Parathyroid adenoma (tissue), 2 donors: Measurements from ENCODE around the gene IL27RA.

Experiments used
- H2AFZ ChIP-seq: fragments of 300-600 bp; sonication (generic); one replicate; pipeline ENCODE4 v1.7.0; 2017; ENCODE audit warnings: antibody characterized with exemption, mild to moderate bottlenecking
- H3K27ac ChIP-seq: fragments of 300-600 bp; sonication (generic); one replicate; pipeline ENCODE4 v1.7.0; 2017
- H3K27me3 ChIP-seq: fragments of 300-600 bp; sonication (generic); one replicate; pipeline ENCODE4 v1.7.0; 2017; ENCODE audit warnings: low read length; ENCODE audit not compliant: control insufficient read depth, insufficient read depth
- H3K36me3 ChIP-seq: fragments of 300-600 bp; sonication (generic); one replicate; pipeline ENCODE4 v1.7.0; 2017; ENCODE audit warnings: low read length; ENCODE audit not compliant: control insufficient read depth, insufficient read depth
- H3K4me1 ChIP-seq: fragments of 300-600 bp; sonication (generic); one replicate; pipeline ENCODE4 v1.7.0; 2017; ENCODE audit warnings: control low read depth
- H3K4me2 ChIP-seq: fragments of 300-600 bp; sonication (generic); one replicate; pipeline ENCODE4 v1.7.0; 2017; ENCODE audit warnings: low read length
- H3K4me3 ChIP-seq: fragments of 300-600 bp; sonication (generic); one replicate; pipeline ENCODE4 v1.7.0; 2017; ENCODE audit warnings: low read depth, low read length
- H3K79me2 ChIP-seq: fragments of 300-600 bp; sonication (generic); one replicate; pipeline ENCODE4 v1.7.0; 2017; ENCODE audit warnings: control low read depth
- H3K9ac ChIP-seq: fragments of 300-600 bp; sonication (generic); one replicate; pipeline ENCODE4 v1.7.0; 2017; ENCODE audit warnings: mild to moderate bottlenecking
- H3K9me3 ChIP-seq: fragments of 300-600 bp; sonication (generic); one replicate; pipeline ENCODE4 v1.7.0; 2017; ENCODE audit warnings: low read length; ENCODE audit not compliant: control insufficient read depth
- CTCF ChIP-seq: fragments of 300-600 bp; sonication (generic); IDR thresholded peaks from one replicate; pipeline ENCODE4 v1.7.0; 2017; ENCODE audit warnings: antibody characterized with exemption, mild to moderate bottlenecking
- donor health status: primary hyperparathyroidism.

The IL27RA gene

DNA sequence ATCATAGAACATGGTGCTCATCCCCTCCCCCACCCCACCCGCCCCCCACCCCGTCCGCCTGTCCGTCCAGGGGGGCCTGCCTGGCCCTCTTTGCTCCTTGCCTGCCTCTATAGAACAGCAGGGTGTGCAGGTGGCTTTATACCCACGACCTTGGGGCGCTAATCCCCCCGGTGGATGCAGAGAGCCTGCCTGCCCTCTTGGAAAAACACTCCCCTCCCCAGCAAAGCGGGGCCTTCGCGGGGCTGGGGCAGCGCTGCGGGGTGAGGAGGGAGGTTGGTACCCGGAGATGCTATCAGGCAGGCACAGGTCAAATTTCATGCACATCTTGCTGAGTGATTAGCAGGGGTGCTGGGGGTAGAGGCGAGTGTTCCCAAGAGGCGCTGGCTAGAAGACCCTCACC is 47.4 kb upstream of the IL27RA start:
- H3K27ac ChIP-seq = peak overlapping the region; percentile 100
- no peak overlapping the region for H3K9ac ChIP-seq
- H3K4me1 ChIP-seq = peaks cover 84% of the 10 kb centered on the region
- no peak overlapping the region for H2AFZ ChIP-seq
- peaks cover 5% of the 10 kb centered on the region for H3K79me2 ChIP-seq
- H3K27me3 ChIP-seq = no peaks in the 10 kb centered on the region
- H3K9me3 ChIP-seq = no peaks in the 10 kb centered on the region
- TF ChIP-seq CTCF = no peak
- H3K36me3 ChIP-seq = no peaks in the 10 kb centered on the region
- no peak overlapping the region for H3K4me3 ChIP-seq
- H3K4me2 ChIP-seq = peak overlapping the region; percentile 42

- Histone ChIP-seq H3K4me2 (peak overlapping the region; percentile 79), H3K79me2 (peaks cover 2% of the 10 kb centered on the region), H2AFZ (peak overlapping the region; percentile 65), H3K9ac (no peak overlapping the region), H3K4me1 (peaks cover 83% of the 10 kb centered on the region), H3K9me3 (no peaks in the 10 kb centered on the region), H3K27ac (peak overlapping the region; percentile 100), H3K27me3 (no peaks in the 10 kb centered on the region), H3K36me3 (no peaks in the 10 kb centered on the region), H3K4me3 (peak overlapping the region; percentile 50)
- no peak for TF ChIP-seq CTCF
Measured at GRCh38 chr19:13984875-13985741, 46.5 kb upstream of the IL27RA start.

GRCh38 chr19:13985771-13986347 is 45.7 kb upstream of the IL27RA start:
- Histone ChIP-seq H3K4me3 (peak overlapping the region; percentile 50), H3K4me1 (peaks cover 80% of the 10 kb centered on the region)

GRCh38 chr19:13986348-13986904 is 45.1 kb upstream of the IL27RA start:
- Histone ChIP-seq H2AFZ (peak overlapping the region; percentile 65), H3K4me2 (peak overlapping the region; percentile 79), H3K9me3 (no peaks in the 10 kb centered on the region), H3K9ac (peak overlapping the region; percentile 69), H3K27me3 (no peaks in the 10 kb centered on the region), H3K36me3 (no peaks in the 10 kb centered on the region), H3K27ac (peak overlapping the region; percentile 100), H3K4me3 (peak overlapping the region; percentile 50), H3K4me1 (peaks cover 75% of the 10 kb centered on the region), H3K79me2 (peaks cover 2% of the 10 kb centered on the region)
- TF ChIP-seq CTCF = no peak

More at GRCh38 chr19:13985771-13986347, 45.7 kb upstream of the IL27RA start:
- Histone ChIP-seq H3K36me3 (no peaks in the 10 kb centered on the region), H3K4me2 (peak overlapping the region; percentile 79), H2AFZ (peak overlapping the region; percentile 65), H3K9me3 (no peaks in the 10 kb centered on the region), H3K9ac (peak overlapping the region; percentile 28), H3K27ac (peak overlapping the region; percentile 100), H3K79me2 (peaks cover 2% of the 10 kb centered on the region), H3K27me3 (no peaks in the 10 kb centered on the region)
- no peak for TF ChIP-seq CTCF
